ENCODE measurements around the gene MAN1C1. TPM values are rescaled to one million over a fixed set of nuclear protein-coding genes. Genes with fewer than 3 reads are reported as not detected.

Gene MAN1C1
- total and polyA plus RNA-seq, 2 donors (not counting 1 experiment from before 2014, with no cell fraction given) = 0.31 to 0.89 TPM

GRCh38 chr1:25727635-25728286, 111.2 kb downstream of the MAN1C1 start:
- Mint-ChIP-seq H3K4me3 (no peak overlapping the region), H3K9me3 (ENCODE audit: insufficient read depth) (no peaks in the 10 kb centered on the region), H3K27ac (no peak overlapping the region), H3K27me3 (peaks cover 37% of the 10 kb centered on the region), H3K4me1 (peaks cover 5% of the 10 kb centered on the region)
- TF ChIP-seq EZH2 (IDR thresholded peaks at IDR 0.05; ENCODE audit: borderline replicate concordance, insufficient read depth, low read depth, low read length, poor library complexity, severe bottlenecking) (no peak), CTCF (IDR thresholded peaks at IDR 0.05) (no peak)
- POLR2A ChIA-PET = no interaction called here
- WGBS (ENCODE audit: insufficient coverage) = 87% methylated on average over 12 of the region's 12 CpGs
- DNase-seq = no peak
- H3K36me3 ChIP-seq (replicated peaks in 1 of 2; ENCODE audit: control extremely low read depth in 1 of 2, control insufficient read depth in 1 of 2, extremely low read depth in 1 of 2, insufficient read depth in 2 of 2, low read length in 1 of 2) = no peaks in the 10 kb centered on the region
- intact Hi-C loops (cut with micrococcal nuclease) = no loop called here
- no peak overlapping the region for H3K27ac ChIP-seq (ENCODE audit: low read length in 2 of 2)
- H4K20me1 ChIP-seq (ENCODE audit: control insufficient read depth, insufficient read depth, low read length, poor library complexity, severe bottlenecking) = no peaks in the 10 kb centered on the region
- CTCF ChIA-PET = no interaction called here
- ATAC-seq (ENCODE audit: low read depth) = no peak
- H3K4me3 ChIP-seq (ENCODE audit: control extremely low read depth in 1 of 5, extremely low read depth in 1 of 5, insufficient read depth in 1 of 5, low read depth in 2 of 5, low read length in 4 of 5) = no peak overlapping the region
- peaks cover 0 to 9% (median 0%) of the 10 kb centered on the region in 3 donors for H3K9me3 ChIP-seq (ENCODE audit: control extremely low read depth in 1 of 3, control insufficient read depth in 2 of 3, insufficient read depth in 1 of 3, low read length in 2 of 3)
- no peak overlapping the region for H2AFZ ChIP-seq (ENCODE audit: insufficient read depth, low read depth, low read length, poor library complexity, severe bottlenecking)
- H3K79me2 ChIP-seq (ENCODE audit: control insufficient read depth, insufficient read depth, low read length) = no peaks in the 10 kb centered on the region
- no peak overlapping the region for H3K4me2 ChIP-seq (replicated peaks; ENCODE audit: low read depth, low read length, poor library complexity, severe bottlenecking)
- H3K4me1 ChIP-seq (ENCODE audit: control insufficient read depth in 2 of 2, insufficient read depth in 2 of 2, low read length in 2 of 2) = peaks cover 0 to 4% of the 10 kb centered on the region in 2 donors
- peaks cover 0 to 12% (median 2%) of the 10 kb centered on the region in 4 experiments for H3K27me3 ChIP-seq (replicated peaks in 1 of 4; ENCODE audit: control extremely low read depth in 1 of 4, control insufficient read depth in 3 of 4, insufficient read depth in 4 of 4, low read length in 3 of 4)
- H3K9ac ChIP-seq (ENCODE audit: low read length) = no peak overlapping the region

DNA sequence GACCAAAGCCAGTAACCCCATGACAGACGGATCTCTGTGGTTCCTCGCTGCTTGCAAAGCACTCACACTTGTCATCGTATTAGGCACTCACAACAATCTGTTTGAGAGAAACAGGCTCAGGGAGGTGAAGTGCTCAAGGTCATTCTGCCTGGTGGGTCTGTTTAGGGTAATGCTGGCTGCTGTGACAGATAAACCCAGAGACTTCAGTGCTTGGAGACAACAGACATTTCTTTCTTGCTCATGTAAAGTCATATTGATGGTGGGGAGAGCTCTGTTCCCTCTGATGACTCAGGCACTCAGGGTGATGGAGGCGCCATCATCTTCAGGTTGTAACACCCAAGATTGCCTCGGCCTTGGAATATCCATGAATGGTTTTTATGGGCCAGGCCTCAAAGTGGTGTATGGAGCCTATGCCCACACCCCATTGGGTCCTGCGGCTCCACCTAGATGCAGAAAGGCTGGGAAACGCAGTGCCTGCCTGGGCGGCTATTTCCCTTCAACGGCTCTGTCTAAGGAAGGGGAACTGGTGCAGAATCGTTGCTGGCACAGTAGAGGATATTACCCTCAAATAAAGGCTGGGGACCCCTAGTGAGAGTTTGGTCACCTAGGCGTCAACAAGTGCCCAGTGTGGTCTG, 111.8 kb downstream of the MAN1C1 start:
- intact Hi-C loops (cut with micrococcal nuclease) = no loop called here
- H3K9ac ChIP-seq (ENCODE audit: low read length) = no peak overlapping the region

More for the DNA sequence above, 111.8 kb downstream of the MAN1C1 start:
- ChIA-PET POLR2A (no interaction called here), CTCF (no interaction called here)
- H3K36me3 ChIP-seq (replicated peaks in 1 of 2; ENCODE audit: control extremely low read depth in 1 of 2, control insufficient read depth in 1 of 2, extremely low read depth in 1 of 2, insufficient read depth in 2 of 2, low read length in 1 of 2) = no peaks in the 10 kb centered on the region
- peaks cover 38% of the 10 kb centered on the region for H3K27me3 Mint-ChIP-seq
- peaks cover 0 to 9% (median 0%) of the 10 kb centered on the region in 3 donors for H3K9me3 ChIP-seq (ENCODE audit: control extremely low read depth in 1 of 3, control insufficient read depth in 2 of 3, insufficient read depth in 1 of 3, low read length in 2 of 3)
- no peak for TF ChIP-seq CTCF (IDR thresholded peaks at IDR 0.05)
- H3K4me1 ChIP-seq (ENCODE audit: control insufficient read depth in 2 of 2, insufficient read depth in 2 of 2, low read length in 2 of 2) = peaks cover 0 to 4% of the 10 kb centered on the region in 2 donors
- H3K9me3 Mint-ChIP-seq (ENCODE audit: insufficient read depth) = no peaks in the 10 kb centered on the region
- no peak overlapping the region for H3K27ac ChIP-seq (ENCODE audit: low read length in 2 of 2)
- no peak for ATAC-seq (ENCODE audit: low read depth)
- H3K4me2 ChIP-seq (replicated peaks; ENCODE audit: low read depth, low read length, poor library complexity, severe bottlenecking) = no peak overlapping the region
- no peaks in the 10 kb centered on the region for H3K79me2 ChIP-seq (ENCODE audit: control insufficient read depth, insufficient read depth, low read length)
- no peak overlapping the region for H2AFZ ChIP-seq (ENCODE audit: insufficient read depth, low read depth, low read length, poor library complexity, severe bottlenecking)
- peaks cover 0 to 12% (median 0%) of the 10 kb centered on the region in 4 experiments for H3K27me3 ChIP-seq (replicated peaks in 1 of 4; ENCODE audit: control extremely low read depth in 1 of 4, control insufficient read depth in 3 of 4, insufficient read depth in 4 of 4, low read length in 3 of 4)
- H3K4me3 Mint-ChIP-seq = no peak overlapping the region
- 89% methylated on average over 9 of the region's 11 CpGs for WGBS (ENCODE audit: insufficient coverage)
- H3K27ac Mint-ChIP-seq = no peak overlapping the region
- H3K4me3 ChIP-seq (ENCODE audit: control extremely low read depth in 1 of 5, extremely low read depth in 1 of 5, insufficient read depth in 1 of 5, low read depth in 2 of 5, low read length in 4 of 5) = no peak overlapping the region
- peaks cover 5% of the 10 kb centered on the region for H3K4me1 Mint-ChIP-seq
- no peak for DNase-seq
- H4K20me1 ChIP-seq (ENCODE audit: control insufficient read depth, insufficient read depth, low read length, poor library complexity, severe bottlenecking) = no peaks in the 10 kb centered on the region
